K562 (cell line): Measurements from ENCODE around the gene EHD3. TPM values are rescaled to one million over a fixed set of nuclear protein-coding genes. Genes with fewer than 3 reads are reported as not detected.

Experiments
- EZH2 ChIP-seq: IDR thresholded peaks from 2 replicates; pipeline ENCODE4 v1.6.1; 2012; ENCODE audit warnings: low read depth, mild to moderate bottlenecking, inconsistent platforms, low read length, borderline replicate concordance
- PHB ChIP-seq: fragments of 250-450 bp; sonication (Bioruptor Pico); IDR thresholded peaks from 2 replicates; pipeline ENCODE4 v1.5.0; 2021
- RBM25 ChIP-seq: fragments of 200-400 bp; formaldehyde crosslinking; IDR thresholded peaks from 2 replicates; pipeline ENCODE4 v1.6.1; 2018; ENCODE audit warnings: low read length, low read depth, moderate library complexity; ENCODE audit not compliant: severe bottlenecking
- ZNF324 ChIP-seq: fragments of 250-450 bp; sonication (Bioruptor Pico); IDR thresholded peaks from 2 replicates; pipeline ENCODE4 v1.4.0; 2020; ENCODE audit warnings: mild to moderate bottlenecking
- ZNF75A ChIP-seq: fragments of 450-650 bp; formaldehyde crosslinking; IDR thresholded peaks from 2 replicates; pipeline ENCODE4 v1.4.0; 2020; ENCODE audit warnings: mild to moderate bottlenecking
- polyA plus RNA-seq, 8 experiments: library from polyadenylated mRNA; depleted of rRNA in 4 of 8; stranded (reverse) in 5 of 8; unstranded in 3 of 8; fragments of >200 nt; fragmentation: Nextera tagmentation in 2 of 8; fragmentation: Illumina TruSeq in 1 of 8; extraction: Ambion mirVana in 2 of 8; extraction: Trizol in 1 of 8; gene quantifications; 2 replicates each; pipeline versions ENCODE4 v1.2.1 to v1.2.3, GENCODE V29; 2011 to 2014; ENCODE audit warnings: inconsistent platforms in 1 of 8, missing spikeins in 1 of 8
- total RNA-seq, 7 experiments: library from RNA; depleted of rRNA in 6 of 7; stranded (reverse); fragments of >200 nt in 6 of 7; fragmentation: Illumina TruSeq in 2 of 7; extraction: Trizol in 2 of 7; gene quantifications; 2 replicates each; pipeline versions ENCODE4 v1.2.1 to v1.2.3, GENCODE V29; 2011 to 2021; ENCODE audit warnings: low replicate concordance in 1 of 7
- TF ChIP-seq, protein P1 (sequence below): fragments of 450-650 bp; formaldehyde crosslinking; IDR thresholded peaks from 2 replicates; pipeline ENCODE4 v1.4.0; 2020; ENCODE audit warnings: mild to moderate bottlenecking, moderate library complexity
- TF ChIP-seq, protein P2 (sequence below): fragments of 250-450 bp; sonication (Bioruptor Pico); IDR thresholded peaks from 2 replicates; pipeline ENCODE4 v1.5.0; 2022; ENCODE audit warnings: mild to moderate bottlenecking
- TF ChIP-seq, protein P3 (sequence below): fragments of 450-650 bp; formaldehyde crosslinking; IDR thresholded peaks from 2 replicates; pipeline ENCODE4 v1.4.0; 2020; ENCODE audit warnings: mild to moderate bottlenecking
- TF ChIP-seq, protein P4 (sequence below), 3 experiments: fragments of 200-800 bp in 1 of 3; sonication (Bioruptor generic) in 1 of 3; sonication (generic) in 1 of 3; formaldehyde crosslinking in 1 of 3; IDR thresholded peaks; 2 replicates each; pipeline versions ENCODE4 v1.6.1 to v1.8.0; 2016 to 2022; ENCODE audit warnings: mild to moderate bottlenecking in 2 of 3, missing compliant biosample characterization in 2 of 3, missing genetic modification characterization in 2 of 3, missing genetic modification reagents in 1 of 3

Gene EHD3
- total and polyA plus RNA-seq, 9 of the 15 experiments (the other 6 are each of a cell fraction or from before 2014, with no cell fraction given) = under 0.01 to 0.04 (median 0.03) TPM; not detected in 3

DNA sequence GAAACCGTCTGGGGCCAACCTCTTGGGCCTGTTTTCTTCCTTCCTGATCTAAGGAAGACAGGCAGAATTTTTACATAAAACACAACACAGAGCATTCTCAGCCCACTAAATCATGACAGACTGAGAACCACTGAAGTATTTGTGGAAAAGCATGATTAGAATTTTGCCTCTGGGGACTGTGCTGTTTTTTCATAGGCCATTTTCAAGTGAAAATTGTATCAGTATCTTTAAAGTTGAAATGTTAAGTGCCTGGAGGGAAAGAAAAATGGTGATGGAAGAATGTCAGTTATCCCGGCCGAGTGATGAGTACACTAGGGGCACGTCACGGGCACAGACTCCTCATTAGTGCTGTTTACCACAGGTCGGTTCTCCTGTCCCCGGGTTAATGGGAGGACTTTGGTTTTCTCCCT is 36.9 kb downstream of the EHD3 start (continued):
- TF ChIP-seq, protein P1, sequence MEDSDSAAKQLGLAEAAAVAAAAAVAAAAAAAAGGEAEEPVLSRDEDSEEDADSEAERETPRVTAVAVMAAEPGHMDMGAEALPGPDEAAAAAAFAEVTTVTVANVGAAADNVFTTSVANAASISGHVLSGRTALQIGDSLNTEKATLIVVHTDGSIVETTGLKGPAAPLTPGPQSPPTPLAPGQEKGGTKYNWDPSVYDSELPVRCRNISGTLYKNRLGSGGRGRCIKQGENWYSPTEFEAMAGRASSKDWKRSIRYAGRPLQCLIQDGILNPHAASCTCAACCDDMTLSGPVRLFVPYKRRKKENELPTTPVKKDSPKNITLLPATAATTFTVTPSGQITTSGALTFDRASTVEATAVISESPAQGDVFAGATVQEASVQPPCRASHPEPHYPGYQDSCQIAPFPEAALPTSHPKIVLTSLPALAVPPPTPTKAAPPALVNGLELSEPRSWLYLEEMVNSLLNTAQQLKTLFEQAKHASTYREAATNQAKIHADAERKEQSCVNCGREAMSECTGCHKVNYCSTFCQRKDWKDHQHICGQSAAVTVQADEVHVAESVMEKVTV (CRISPR knock-in tag) = no peak
- TF ChIP-seq ZNF324 (CRISPR knock-in tag) (no peak), ZNF75A (no peak), RBM25 (no peak), PHB (CRISPR knock-in tag) (no peak), EZH2 (no peak)
- TF ChIP-seq, protein P2, sequence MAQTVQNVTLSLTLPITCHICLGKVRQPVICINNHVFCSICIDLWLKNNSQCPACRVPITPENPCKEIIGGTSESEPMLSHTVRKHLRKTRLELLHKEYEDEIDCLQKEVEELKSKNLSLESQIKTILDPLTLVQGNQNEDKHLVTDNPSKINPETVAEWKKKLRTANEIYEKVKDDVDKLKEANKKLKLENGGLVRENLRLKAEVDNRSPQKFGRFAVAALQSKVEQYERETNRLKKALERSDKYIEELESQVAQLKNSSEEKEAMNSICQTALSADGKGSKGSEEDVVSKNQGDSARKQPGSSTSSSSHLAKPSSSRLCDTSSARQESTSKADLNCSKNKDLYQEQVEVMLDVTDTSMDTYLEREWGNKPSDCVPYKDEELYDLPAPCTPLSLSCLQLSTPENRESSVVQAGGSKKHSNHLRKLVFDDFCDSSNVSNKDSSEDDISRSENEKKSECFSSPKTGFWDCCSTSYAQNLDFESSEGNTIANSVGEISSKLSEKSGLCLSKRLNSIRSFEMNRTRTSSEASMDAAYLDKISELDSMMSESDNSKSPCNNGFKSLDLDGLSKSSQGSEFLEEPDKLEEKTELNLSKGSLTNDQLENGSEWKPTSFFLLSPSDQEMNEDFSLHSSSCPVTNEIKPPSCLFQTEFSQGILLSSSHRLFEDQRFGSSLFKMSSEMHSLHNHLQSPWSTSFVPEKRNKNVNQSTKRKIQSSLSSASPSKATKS = no peak
- TF ChIP-seq, protein P3, sequence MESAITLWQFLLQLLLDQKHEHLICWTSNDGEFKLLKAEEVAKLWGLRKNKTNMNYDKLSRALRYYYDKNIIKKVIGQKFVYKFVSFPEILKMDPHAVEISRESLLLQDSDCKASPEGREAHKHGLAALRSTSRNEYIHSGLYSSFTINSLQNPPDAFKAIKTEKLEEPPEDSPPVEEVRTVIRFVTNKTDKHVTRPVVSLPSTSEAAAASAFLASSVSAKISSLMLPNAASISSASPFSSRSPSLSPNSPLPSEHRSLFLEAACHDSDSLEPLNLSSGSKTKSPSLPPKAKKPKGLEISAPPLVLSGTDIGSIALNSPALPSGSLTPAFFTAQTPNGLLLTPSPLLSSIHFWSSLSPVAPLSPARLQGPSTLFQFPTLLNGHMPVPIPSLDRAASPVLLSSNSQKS (CRISPR knock-in tag) = no peak
- TF ChIP-seq, protein P4, sequence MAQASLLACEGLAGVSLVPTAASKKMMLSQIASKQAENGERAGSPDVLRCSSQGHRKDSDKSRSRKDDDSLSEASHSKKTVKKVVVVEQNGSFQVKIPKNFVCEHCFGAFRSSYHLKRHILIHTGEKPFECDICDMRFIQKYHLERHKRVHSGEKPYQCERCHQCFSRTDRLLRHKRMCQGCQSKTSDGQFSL (CRISPR knock-in tag; IDR thresholded peaks at IDR 0.05) = no peak
- TF ChIP-seq, protein P4 (tag; IDR thresholded peaks at IDR 0.05) = no peak
